ENCODE measurements around the gene PTPRM. TPM values are rescaled to one million over a fixed set of nuclear protein-coding genes. Genes with fewer than 3 reads are reported as not detected.

PTPRM gene
- total RNA-seq, 1 experiment from 2014 or later, result 100.0 TPM

- H3K27ac Mint-ChIP-seq (ENCODE audit: unreplicated experiment), result no peak overlapping the region
- no TSS peak for BruUV-seq (replicated peaks)
- CTCF ChIA-PET, result no interaction called here
Observed at GRCh38 chr18:8396254-8396653, 829.1 kb downstream of the PTPRM start.

GRCh38 chr18:8397034-8397433 is 829.9 kb downstream of the PTPRM start:
- Histone ChIP-seq H3K27me3 (replicated peaks; ENCODE audit: control insufficient read depth, insufficient read depth, low read length) (no peaks in the 10 kb centered on the region), H3K36me3 (ENCODE audit: control insufficient read depth, insufficient read depth, low read length) (peaks cover 3% of the 10 kb centered on the region; the same call in 1 of the 2 replicates), H3K4me3 (ENCODE audit: low read depth, low read length) (no peak overlapping the region), H3K4me1 (no peaks in the 10 kb centered on the region), H3K9me3 (no peaks in the 10 kb centered on the region)
- Mint-ChIP-seq H3K27ac (ENCODE audit: unreplicated experiment) (no peak overlapping the region), H3K27me3 (ENCODE audit: insufficient read depth, unreplicated experiment) (no peaks in the 10 kb centered on the region), H3K36me3 (ENCODE audit: insufficient read depth, unreplicated experiment) (peaks cover 74% of the 10 kb centered on the region), H3K4me1 (ENCODE audit: low read depth, unreplicated experiment) (no peaks in the 10 kb centered on the region), H3K4me3 (ENCODE audit: unreplicated experiment) (no peak overlapping the region), H3K9me3 (ENCODE audit: unreplicated experiment) (no peaks in the 10 kb centered on the region)
- no TSS peak for BruUV-seq (replicated peaks)
- intact Hi-C loops (cut with micrococcal nuclease; ENCODE audit: unreplicated experiment), result no loop called here
- TF ChIP-seq CTCF (IDR thresholded peaks at IDR 0.05; ENCODE audit: insufficient read depth in 1 of 2, low read depth in 1 of 2, low read length in 1 of 2, severe bottlenecking in 1 of 2, unreplicated experiment in 1 of 2), result no peak
- ChIA-PET CTCF (no interaction called here), POLR2A (no interaction called here)
- DNase-seq, result no peak

More at GRCh38 chr18:8396254-8396653, 829.1 kb downstream of the PTPRM start:
- no peaks in the 10 kb centered on the region for H3K9me3 ChIP-seq
- intact Hi-C loops (cut with micrococcal nuclease; ENCODE audit: unreplicated experiment), result no loop called here
- no peak for DNase-seq
- no peak overlapping the region for H3K4me3 ChIP-seq (ENCODE audit: low read depth, low read length)
- Mint-ChIP-seq H3K9me3 (ENCODE audit: unreplicated experiment) (no peaks in the 10 kb centered on the region), H3K4me3 (ENCODE audit: unreplicated experiment) (no peak overlapping the region), H3K36me3 (ENCODE audit: insufficient read depth, unreplicated experiment) (peaks cover 80% of the 10 kb centered on the region), H3K27me3 (ENCODE audit: insufficient read depth, unreplicated experiment) (no peaks in the 10 kb centered on the region), H3K4me1 (ENCODE audit: low read depth, unreplicated experiment) (no peaks in the 10 kb centered on the region)
- H3K27me3 ChIP-seq (replicated peaks; ENCODE audit: control insufficient read depth, insufficient read depth, low read length), result no peaks in the 10 kb centered on the region
- POLR2A ChIA-PET, result no interaction called here
- no peaks in the 10 kb centered on the region for H3K4me1 ChIP-seq
- TF ChIP-seq CTCF (IDR thresholded peaks at IDR 0.05; ENCODE audit: insufficient read depth in 1 of 2, low read depth in 1 of 2, low read length in 1 of 2, severe bottlenecking in 1 of 2, unreplicated experiment in 1 of 2), result no peak
- peaks cover 3% of the 10 kb centered on the region; the same call in 1 of the 2 replicates for H3K36me3 ChIP-seq (ENCODE audit: control insufficient read depth, insufficient read depth, low read length)

GRCh38 chr18:8399138-8399537 is 832.0 kb downstream of the PTPRM start:
- intact Hi-C loops (cut with micrococcal nuclease; ENCODE audit: unreplicated experiment), result no loop called here
- Histone ChIP-seq H3K9me3 (no peaks in the 10 kb centered on the region), H3K36me3 (ENCODE audit: control insufficient read depth, insufficient read depth, low read length) (no peaks in the 10 kb centered on the region; the same call in 1 of the 2 replicates), H3K27me3 (replicated peaks; ENCODE audit: control insufficient read depth, insufficient read depth, low read length) (no peaks in the 10 kb centered on the region), H3K4me1 (no peaks in the 10 kb centered on the region), H3K4me3 (ENCODE audit: low read depth, low read length) (no peak overlapping the region)
- DNase-seq, result no peak
- Mint-ChIP-seq H3K27me3 (ENCODE audit: insufficient read depth, unreplicated experiment) (no peaks in the 10 kb centered on the region), H3K36me3 (ENCODE audit: insufficient read depth, unreplicated experiment) (peaks cover 63% of the 10 kb centered on the region), H3K4me3 (ENCODE audit: unreplicated experiment) (no peak overlapping the region), H3K27ac (ENCODE audit: unreplicated experiment) (no peak overlapping the region), H3K9me3 (ENCODE audit: unreplicated experiment) (no peaks in the 10 kb centered on the region), H3K4me1 (ENCODE audit: low read depth, unreplicated experiment) (no peaks in the 10 kb centered on the region)
- CTCF ChIA-PET, result no interaction called here
- no peak for TF ChIP-seq CTCF (IDR thresholded peaks at IDR 0.05; ENCODE audit: insufficient read depth in 1 of 2, low read depth in 1 of 2, low read length in 1 of 2, severe bottlenecking in 1 of 2, unreplicated experiment in 1 of 2)
- POLR2A ChIA-PET, result no interaction called here
- no TSS peak for BruUV-seq (replicated peaks)

Measured in Caco-2 (cell line).